Measurements from ENCODE around the gene DNM3. TPM values are rescaled to one million over a fixed set of nuclear protein-coding genes. Genes with fewer than 3 reads are reported as not detected.

Gene DNM3
- total and polyA plus RNA-seq, 2 of the 8 experiments (the other 6 are each of a cell fraction or from before 2014, with no cell fraction given): 2.0 to 8.5 TPM

DNA sequence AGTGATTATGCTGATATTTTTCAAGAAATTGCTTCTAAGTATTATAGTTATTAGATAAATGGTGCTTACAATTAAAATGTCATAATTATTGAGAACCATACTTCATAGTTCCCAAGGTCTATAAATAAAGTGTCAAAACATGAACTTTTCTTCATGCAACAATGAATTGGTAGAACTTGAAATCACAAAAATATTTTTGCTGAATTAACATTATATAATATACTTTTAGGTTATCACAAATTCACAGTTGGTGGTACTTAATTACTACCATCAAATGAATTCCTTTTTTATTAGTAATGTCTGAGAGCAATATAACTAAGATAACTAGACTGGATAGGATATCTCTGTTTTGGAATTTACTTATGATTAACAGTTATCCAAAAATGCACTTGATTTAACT, 4.7 kb downstream of the DNM3 start:
- Histone ChIP-seq H3K79me1 (ENCODE audit: low read depth, low read length) (no peaks in the 10 kb centered on the region; the same call in 1 of the 2 replicates), H2BK120ac (replicated peaks; ENCODE audit: low read depth, low read length) (no peak overlapping the region), H3K4me1 (replicated peaks in 1 of 4; ENCODE audit: control insufficient read depth in 3 of 4, insufficient read depth in 4 of 4, low read length in 3 of 4) (peaks cover 0 to 3% (median 0%) of the 10 kb centered on the region in 4 experiments; a peak in 1 of 7 replicates), H2AK5ac (ENCODE audit: low read depth, low read length) (no peak overlapping the region), H3K27me3 (replicated peaks in 1 of 4; ENCODE audit: control insufficient read depth in 3 of 4, extremely low read depth in 1 of 4, insufficient read depth in 3 of 4, low read length in 3 of 4) (peaks cover 0 to 4% (median 1%) of the 10 kb centered on the region in 4 experiments; a peak in 2 of 7 replicates), H3K14ac (ENCODE audit: insufficient read length) (no peak overlapping the region), H2BK15ac (ENCODE audit: low read length) (no peak overlapping the region), H3K9ac (replicated peaks in 1 of 4; ENCODE audit: extremely low read depth in 1 of 4, low read depth in 3 of 4, low read length in 3 of 4) (no peak overlapping the region), H3K9me3 (ENCODE audit: insufficient read depth in 2 of 2, low read depth in 1 of 2, low read length in 1 of 2) (no peaks in the 10 kb centered on the region), H3K36me3 (ENCODE audit: control insufficient read depth in 2 of 4, insufficient read depth in 4 of 4, low read length in 3 of 4) (no peaks in the 10 kb centered on the region), H4K5ac (ENCODE audit: insufficient read length, low read depth, low read length) (no peak overlapping the region), H3K18ac (ENCODE audit: extremely low read depth, low read length) (no peak overlapping the region), H4K91ac (replicated peaks; ENCODE audit: insufficient read length, low read length) (no peak overlapping the region), H3K79me2 (ENCODE audit: control insufficient read depth in 1 of 2, insufficient read depth in 2 of 2, low read length in 2 of 2) (no peaks in the 10 kb centered on the region), H2BK20ac (ENCODE audit: low read length) (no peak overlapping the region), H3K4me2 (ENCODE audit: insufficient read depth in 1 of 2, low read depth in 2 of 2, low read length in 2 of 2) (no peak overlapping the region), H2BK5ac (ENCODE audit: low read depth, low read length) (no peak overlapping the region), H4K20me1 (replicated peaks in 1 of 2; ENCODE audit: control insufficient read depth in 1 of 2, insufficient read depth in 2 of 2, low read length in 2 of 2) (no peaks in the 10 kb centered on the region), H4K8ac (ENCODE audit: extremely low read depth, insufficient read depth, low read length) (no peak overlapping the region), H3K56ac (replicated peaks; ENCODE audit: insufficient read length, low read depth, low read length) (no peak overlapping the region), H3K23ac (ENCODE audit: insufficient read length) (no peak overlapping the region), H3K4me3 (ENCODE audit: extremely low read depth in 1 of 4, insufficient read depth in 2 of 4, low read depth in 3 of 4, low read length in 4 of 4) (no peak overlapping the region), H2AFZ (ENCODE audit: low read length) (no peak overlapping the region), H3K23me2 (ENCODE audit: low read depth, low read length) (peaks cover 11% of the 10 kb centered on the region), H3K27ac (ENCODE audit: low read depth, low read length) (no peak overlapping the region), H3K4ac (replicated peaks; ENCODE audit: insufficient read length, low read depth, low read length) (no peak overlapping the region), H2BK12ac (ENCODE audit: low read depth, low read length) (no peak overlapping the region)
- DNase-seq (ENCODE audit: low read depth in 1 of 2, low spot score in 2 of 2): no peak
- CTCF ChIA-PET (ENCODE audit: partially characterized antibody): interaction anchor here (1.1 to 5.8 kb wide), 3 partner anchors 44 to 139 kb away, joined by 4 to 34 read pairs (median 10); no protein-coding TSS in a partner anchor
- no peak for FAIRE-seq
- POLR2A ChIA-PET (ENCODE audit: partially characterized antibody): no interaction called here
- no peak for TF ChIP-seq BCL11A (IDR thresholded peaks at IDR 0.05; ENCODE audit: low read depth in 2 of 2, low read length in 2 of 2)
- TF ChIP-seq, protein P1, sequence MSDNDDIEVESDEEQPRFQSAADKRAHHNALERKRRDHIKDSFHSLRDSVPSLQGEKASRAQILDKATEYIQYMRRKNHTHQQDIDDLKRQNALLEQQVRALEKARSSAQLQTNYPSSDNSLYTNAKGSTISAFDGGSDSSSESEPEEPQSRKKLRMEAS (IDR thresholded peaks at IDR 0.05): no peak
- TF ChIP-seq GABPA (IDR thresholded peaks at IDR 0.05; ENCODE audit: borderline replicate concordance, insufficient read depth, low read length): no peak
- no peak for TF ChIP-seq NRF1 (IDR thresholded peaks at IDR 0.05; ENCODE audit: low read depth, low read length)
- TF ChIP-seq SP1 (IDR thresholded peaks at IDR 0.05; ENCODE audit: low read depth, low read length): no peak
- TF ChIP-seq CBX5 (IDR thresholded peaks at IDR 0.05; ENCODE audit: low read depth, low read length): no peak
- TF ChIP-seq RFX5 (IDR thresholded peaks at IDR 0.05; ENCODE audit: borderline replicate concordance, low read depth, low read length): no peak
- TF ChIP-seq TEAD4 (IDR thresholded peaks at IDR 0.05; ENCODE audit: low read depth, low read length): no peak

Measured in H1 (cell line).